ENCODE data around the gene SEL1L2. TPM values are rescaled to one million over a fixed set of nuclear protein-coding genes. Genes with fewer than 3 reads are reported as not detected.

SEL1L2 gene
- total and polyA plus RNA-seq, 10 donors: 0.22 TPM; not detected in 9

- intact Hi-C loops (cut with DNase I; ENCODE audit: low total_unique reads): no loop called here
- Histone ChIP-seq H3K9me3 (peaks cover 5 to 35% (median 28%) of the 10 kb centered on the region in 8 donors), H3K4me3 (no peak overlapping the region), H3K27ac (no peak overlapping the region), H3K36me3 (no peaks in the 10 kb centered on the region), H3K27me3 (replicated peaks in 1 of 7) (no peaks in the 10 kb centered on the region), H3K4me1 (no peaks in the 10 kb centered on the region)
- no peak for DNase-seq
- WGBS, 5 donors: 88 to 93% (median 91%) methylated on average over 3 of the region's 3 CpGs
- TF ChIP-seq POLR2A (IDR thresholded peaks at IDR 0.05): no peak
These were observed 22.3 kb upstream of the SEL1L2 start for GRCh38 chr20:14012671-14013070.

- 58 to 80% (median 79%) methylated on average over 2 of the region's 2 CpGs for WGBS, 5 donors
- no peak for DNase-seq
- intact Hi-C loops (cut with DNase I; ENCODE audit: low total_unique reads): no loop called here
These were observed 18.8 kb upstream of the SEL1L2 start for GRCh38 chr20:14009208-14009607.

GRCh38 chr20:14005996-14006395 is 15.6 kb upstream of the SEL1L2 start:
- H3K9me3 ChIP-seq: peaks cover 0 to 5% (median 0%) of the 10 kb centered on the region in 8 donors
- DNase-seq: no peak
- intact Hi-C loops (cut with DNase I; ENCODE audit: low total_unique reads): no loop called here
- TF ChIP-seq CTCF (IDR thresholded peaks at IDR 0.05 in 8 of 11, conservative IDR thresholded peaks at IDR 0.05 in 3 of 11): no peak
- no peak for TF ChIP-seq POLR2AphosphoS5 (IDR thresholded peaks at IDR 0.05)
- TF ChIP-seq POLR2A (IDR thresholded peaks at IDR 0.05): no peak
- H3K27ac ChIP-seq: no peak overlapping the region
- no peaks in the 10 kb centered on the region for H3K27me3 ChIP-seq (replicated peaks in 1 of 7)
- H3K4me1 ChIP-seq: no peaks in the 10 kb centered on the region
- 85 to 91% (median 89%) methylated on average over 4 of the region's 4 CpGs for WGBS, 5 donors
- H3K4me3 ChIP-seq: no peak overlapping the region
- no peaks in the 10 kb centered on the region for H3K36me3 ChIP-seq

More at GRCh38 chr20:14009208-14009607, 18.8 kb upstream of the SEL1L2 start:
- H3K9me3 ChIP-seq: peaks cover 0 to 24% (median 14%) of the 10 kb centered on the region in 8 donors
- TF ChIP-seq POLR2AphosphoS5 (IDR thresholded peaks at IDR 0.05) (no peak), POLR2A (IDR thresholded peaks at IDR 0.05) (no peak), CTCF (IDR thresholded peaks at IDR 0.05 in 8 of 11, conservative IDR thresholded peaks at IDR 0.05 in 3 of 11) (no peak)
- H3K4me1 ChIP-seq: no peaks in the 10 kb centered on the region
- H3K4me3 ChIP-seq: no peak overlapping the region
- H3K27me3 ChIP-seq (replicated peaks in 1 of 7): no peaks in the 10 kb centered on the region
- H3K36me3 ChIP-seq: no peaks in the 10 kb centered on the region
- no peak overlapping the region for H3K27ac ChIP-seq

- Histone ChIP-seq H3K36me3 (no peaks in the 10 kb centered on the region), H3K4me1 (peaks cover 0 to 8% (median 2%) of the 10 kb centered on the region in 6 donors), H3K9me3 (peaks cover 0 to under 1% (median 0%) of the 10 kb centered on the region in 8 donors), H3K4me3 (no peak overlapping the region), H3K27me3 (replicated peaks in 1 of 7) (peaks cover 0 to 30% (median 6%) of the 10 kb centered on the region in 7 donors), H3K27ac (no peak overlapping the region)
- TF ChIP-seq POLR2AphosphoS5 (IDR thresholded peaks at IDR 0.05) (no peak), POLR2A (IDR thresholded peaks at IDR 0.05) (no peak), CTCF (IDR thresholded peaks at IDR 0.05 in 8 of 11, conservative IDR thresholded peaks at IDR 0.05 in 3 of 11) (no peak)
- 86 to 95% (median 91%) methylated on average over 1 of the region's 1 CpG for WGBS, 5 donors
- no peak for DNase-seq
- intact Hi-C loops (cut with DNase I; ENCODE audit: low total_unique reads): no loop called here
These were observed 10.5 kb upstream of the SEL1L2 start for GRCh38 chr20:14000917-14001316.

- DNase-seq: no peak
- H3K36me3 ChIP-seq: no peaks in the 10 kb centered on the region
- peaks cover 0 to 39% (median 31%) of the 10 kb centered on the region in 8 donors for H3K9me3 ChIP-seq
- TF ChIP-seq CTCF (IDR thresholded peaks at IDR 0.05 in 8 of 11, conservative IDR thresholded peaks at IDR 0.05 in 3 of 11): no peak
- no peak for TF ChIP-seq POLR2A (IDR thresholded peaks at IDR 0.05)
- TF ChIP-seq POLR2AphosphoS5 (IDR thresholded peaks at IDR 0.05): no peak
- 11 to 17% (median 16%) methylated on average over 13 of the region's 13 CpGs for WGBS, 5 donors
- H3K4me3 ChIP-seq: peak overlapping the region; percentile 48 to 79 (median 60)
- intact Hi-C loops (cut with DNase I; ENCODE audit: low total_unique reads): no loop called here
- peaks cover 0 to 44% (median 9%) of the 10 kb centered on the region in 7 donors for H3K27me3 ChIP-seq (replicated peaks in 1 of 7)
- H3K4me1 ChIP-seq: peaks cover 0 to 19% (median 7%) of the 10 kb centered on the region in 6 donors
- no peak overlapping the region for H3K27ac ChIP-seq
These were observed 5.9 kb upstream of the SEL1L2 start for GRCh38 chr20:13996265-13996664.

All from spleen (tissue), 11 donors.